ENCODE results near the gene SHFL.

SHFL gene

DNA sequence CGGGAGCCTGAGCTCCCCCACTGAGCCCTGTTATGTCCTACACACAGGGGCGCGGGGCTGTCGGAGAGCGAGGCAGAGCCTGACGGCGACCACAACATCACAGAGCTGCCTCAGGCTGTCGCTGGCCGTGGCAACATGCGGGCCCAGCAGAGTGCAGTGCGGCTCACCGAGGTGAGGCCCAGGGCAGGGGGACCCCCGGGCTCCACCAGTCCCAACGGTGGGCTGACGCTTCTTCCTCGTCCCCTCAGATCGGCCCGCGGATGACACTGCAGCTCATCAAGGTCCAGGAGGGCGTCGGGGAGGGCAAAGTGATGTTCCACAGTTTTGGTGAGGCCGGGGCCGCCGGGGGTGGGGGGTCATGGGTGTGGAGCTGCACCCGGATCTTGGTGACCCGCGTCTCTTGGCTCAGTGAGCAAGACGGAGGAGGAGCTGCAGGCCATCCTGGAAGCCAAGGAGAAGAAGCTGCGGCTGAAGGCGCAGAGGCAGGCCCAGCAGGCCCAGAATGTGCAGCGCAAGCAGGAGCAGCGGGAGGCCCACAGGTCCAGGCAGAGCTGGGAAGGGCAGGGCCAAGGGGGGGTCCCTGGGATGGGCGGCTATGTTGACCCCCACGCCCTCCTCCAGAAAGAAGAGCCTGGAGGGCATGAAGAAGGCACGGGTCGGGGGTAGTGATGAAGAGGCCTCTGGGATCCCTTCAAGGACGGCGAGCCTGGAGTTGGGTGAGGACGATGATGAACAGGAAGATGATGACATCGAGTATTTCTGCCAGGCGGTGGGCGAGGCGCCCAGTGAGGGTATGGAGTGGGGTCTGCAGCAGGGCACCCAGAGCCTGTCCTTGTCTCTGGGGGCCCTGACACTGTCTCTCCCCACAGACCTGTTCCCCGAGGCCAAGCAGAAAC is 24.2 kb downstream of the SHFL start:
- 96% methylated on average over 44 of the region's 44 CpGs for WGBS
- Histone ChIP-seq H4K91ac (ENCODE audit: low read length) (no peak overlapping the region), H3K23ac (ENCODE audit: low read length in 2 of 2) (no peak overlapping the region), H3K4ac (ENCODE audit: low read depth in 1 of 2, low read length in 2 of 2) (no peak overlapping the region), H3K18ac (ENCODE audit: low read depth in 1 of 2, low read length in 2 of 2) (no peak overlapping the region), H3K14ac (ENCODE audit: low read length in 2 of 2) (no peak overlapping the region), H2BK12ac (ENCODE audit: low read length in 2 of 2) (no peak overlapping the region), H2BK15ac (ENCODE audit: low read depth, poor library complexity, severe bottlenecking) (no peak overlapping the region), H3K9ac (ENCODE audit: low read length) (no peak overlapping the region), H3K9me3 (ENCODE audit: control insufficient read depth, low read length) (no peaks in the 10 kb centered on the region), H4K8ac (ENCODE audit: low read length) (no peak overlapping the region), H3K4me2 (ENCODE audit: low read length, poor library complexity, severe bottlenecking) (no peak overlapping the region), H3K4me3 (ENCODE audit: insufficient read depth in 1 of 2, low read depth in 1 of 2, low read length in 2 of 2) (no peak overlapping the region), H2BK5ac (ENCODE audit: low read depth, low read length, poor library complexity, severe bottlenecking) (no peak overlapping the region), H3K4me1 (ENCODE audit: control insufficient read depth, insufficient read depth, low read depth, low read length) (peaks cover 24% of the 10 kb centered on the region), H3K27ac (ENCODE audit: low read length, poor library complexity, severe bottlenecking) (no peak overlapping the region), H2AFZ (ENCODE audit: low read depth, low read length) (no peak overlapping the region), H3K36me3 (ENCODE audit: control insufficient read depth in 1 of 2, insufficient read depth in 2 of 2, low read depth in 1 of 2, low read length in 2 of 2) (peaks cover 58 to 75% of the 10 kb centered on the region in 2 experiments), H2AK5ac (ENCODE audit: low read length, severe bottlenecking) (no peak overlapping the region), H3K79me1 (replicated peaks; ENCODE audit: low read length, poor library complexity, severe bottlenecking) (peaks cover 40% of the 10 kb centered on the region), H3K27me3 (ENCODE audit: control insufficient read depth in 1 of 2, insufficient read depth in 1 of 2, low read length in 2 of 2) (no peaks in the 10 kb centered on the region), H2BK120ac (ENCODE audit: low read depth, low read length) (no peak overlapping the region)
- no peak for DNase-seq

- Histone ChIP-seq H2AFZ (ENCODE audit: low read depth, low read length) (no peak overlapping the region), H3K18ac (ENCODE audit: low read depth in 1 of 2, low read length in 2 of 2) (no peak overlapping the region), H3K4ac (ENCODE audit: low read depth in 1 of 2, low read length in 2 of 2) (no peak overlapping the region), H2AK5ac (ENCODE audit: low read length, severe bottlenecking) (no peak overlapping the region), H2BK15ac (ENCODE audit: low read depth, poor library complexity, severe bottlenecking) (no peak overlapping the region), H4K8ac (ENCODE audit: low read length) (no peak overlapping the region), H3K14ac (ENCODE audit: low read length in 2 of 2) (no peak overlapping the region), H4K91ac (ENCODE audit: low read length) (no peak overlapping the region), H3K4me3 (ENCODE audit: insufficient read depth in 1 of 2, low read depth in 1 of 2, low read length in 2 of 2) (no peak overlapping the region), H2BK5ac (ENCODE audit: low read depth, low read length, poor library complexity, severe bottlenecking) (no peak overlapping the region), H3K23ac (ENCODE audit: low read length in 2 of 2) (no peak overlapping the region), H3K79me1 (replicated peaks; ENCODE audit: low read length, poor library complexity, severe bottlenecking) (peaks cover 46% of the 10 kb centered on the region), H3K27me3 (ENCODE audit: control insufficient read depth in 1 of 2, insufficient read depth in 1 of 2, low read length in 2 of 2) (no peaks in the 10 kb centered on the region), H3K9me3 (ENCODE audit: control insufficient read depth, low read length) (no peaks in the 10 kb centered on the region), H2BK120ac (ENCODE audit: low read depth, low read length) (no peak overlapping the region), H3K9ac (ENCODE audit: low read length) (no peak overlapping the region), H3K27ac (ENCODE audit: low read length, poor library complexity, severe bottlenecking) (no peak overlapping the region), H3K4me1 (ENCODE audit: control insufficient read depth, insufficient read depth, low read depth, low read length) (peaks cover 21% of the 10 kb centered on the region), H3K36me3 (ENCODE audit: control insufficient read depth in 1 of 2, insufficient read depth in 2 of 2, low read depth in 1 of 2, low read length in 2 of 2) (peaks cover 64 to 82% of the 10 kb centered on the region in 2 experiments), H3K4me2 (ENCODE audit: low read length, poor library complexity, severe bottlenecking) (no peak overlapping the region), H2BK12ac (ENCODE audit: low read length in 2 of 2) (no peak overlapping the region)
- DNase-seq = no peak
- WGBS = 95% methylated on average over 19 of the region's 19 CpGs
Observed at GRCh38 chr19:10110972-10111317, 24.8 kb downstream of the SHFL start.

GRCh38 chr19:10111405-10111811 is 25.3 kb downstream of the SHFL start, which contains the start of gene P2RY11:
Gene P2RY11, plus strand, starts transcription at chr19:10111693. Its CDS starts 29 bp downstream, at chr19:10111722.
- Histone ChIP-seq H3K9ac (ENCODE audit: low read length) (no peak within 1 kb of the TSS), H3K4me1 (ENCODE audit: control insufficient read depth, insufficient read depth, low read depth, low read length) (peaks cover 23% of the 10 kb centered on the region), H3K79me1 (replicated peaks; ENCODE audit: low read length, poor library complexity, severe bottlenecking) (peaks cover 50% of the 10 kb centered on the region), H3K18ac (ENCODE audit: low read depth in 1 of 2, low read length in 2 of 2) (no peak within 1 kb of the TSS), H2AK5ac (ENCODE audit: low read length, severe bottlenecking) (no peak within 1 kb of the TSS), H3K4me2 (ENCODE audit: low read length, poor library complexity, severe bottlenecking) (no peak within 1 kb of the TSS), H2BK5ac (ENCODE audit: low read depth, low read length, poor library complexity, severe bottlenecking) (no peak within 1 kb of the TSS), H4K91ac (ENCODE audit: low read length) (no peak within 1 kb of the TSS), H2BK15ac (ENCODE audit: low read depth, poor library complexity, severe bottlenecking) (no peak within 1 kb of the TSS), H3K36me3 (ENCODE audit: control insufficient read depth in 1 of 2, insufficient read depth in 2 of 2, low read depth in 1 of 2, low read length in 2 of 2) (peaks cover 69 to 86% of the 10 kb centered on the region in 2 experiments), H3K14ac (ENCODE audit: low read length in 2 of 2) (no peak within 1 kb of the TSS), H2AFZ (ENCODE audit: low read depth, low read length) (no peak within 1 kb of the TSS), H4K8ac (ENCODE audit: low read length) (peak within 1 kb of the TSS; percentile 40), H3K23ac (ENCODE audit: low read length in 2 of 2) (no peak within 1 kb of the TSS), H3K4me3 (ENCODE audit: insufficient read depth in 1 of 2, low read depth in 1 of 2, low read length in 2 of 2) (no peak within 1 kb of the TSS), H2BK12ac (ENCODE audit: low read length in 2 of 2) (no peak within 1 kb of the TSS), H3K27me3 (ENCODE audit: control insufficient read depth in 1 of 2, insufficient read depth in 1 of 2, low read length in 2 of 2) (no peaks in the 10 kb centered on the region), H3K9me3 (ENCODE audit: control insufficient read depth, low read length) (no peaks in the 10 kb centered on the region), H2BK120ac (ENCODE audit: low read depth, low read length) (no peak within 1 kb of the TSS), H3K27ac (ENCODE audit: low read length, poor library complexity, severe bottlenecking) (no peak within 1 kb of the TSS), H3K4ac (ENCODE audit: low read depth in 1 of 2, low read length in 2 of 2) (no peak within 1 kb of the TSS)
- DNase-seq = no peak
- WGBS = 97% methylated on average over 8 of the region's 8 CpGs

DNA sequence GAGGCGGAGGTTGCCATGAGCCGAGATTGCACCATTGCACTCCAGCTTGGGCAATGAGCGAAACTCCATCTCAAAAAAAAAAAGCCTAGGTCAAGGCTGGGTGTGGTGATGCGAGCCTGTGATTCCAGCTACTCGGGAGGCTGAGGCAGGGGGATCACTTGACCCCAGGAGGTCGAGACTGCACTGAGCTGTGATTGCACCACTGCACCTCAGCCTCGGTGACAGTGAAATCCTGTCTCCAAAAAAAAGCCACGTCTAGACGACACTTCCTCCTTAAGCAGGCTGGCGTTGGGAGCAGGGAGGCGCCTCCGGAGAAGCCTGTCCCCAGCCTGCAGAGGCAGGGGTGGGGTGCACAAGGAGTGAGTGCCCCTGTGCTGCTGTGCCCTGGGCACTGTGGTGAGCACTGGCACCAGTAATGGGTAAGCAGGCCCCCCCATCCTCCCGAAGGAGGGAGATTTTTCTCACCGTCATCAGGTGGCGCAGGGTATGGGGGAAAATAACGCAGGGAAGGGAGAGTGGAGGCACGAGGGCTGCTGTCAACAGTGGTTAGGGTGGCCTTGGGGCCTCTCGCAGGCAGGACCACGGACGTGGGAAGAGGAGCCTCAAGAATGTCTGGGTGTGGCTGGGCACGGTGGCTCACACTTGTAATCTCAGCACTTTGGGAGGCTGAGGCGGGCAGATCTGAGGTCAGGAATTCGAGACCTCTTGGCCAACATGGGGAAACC is 26.1 kb downstream of the SHFL start:
- Histone ChIP-seq H4K91ac (ENCODE audit: low read length) (no peak overlapping the region), H3K4me3 (ENCODE audit: insufficient read depth in 1 of 2, low read depth in 1 of 2, low read length in 2 of 2) (no peak overlapping the region), H3K9ac (ENCODE audit: low read length) (no peak overlapping the region), H3K4me2 (ENCODE audit: low read length, poor library complexity, severe bottlenecking) (no peak overlapping the region), H2BK120ac (ENCODE audit: low read depth, low read length) (no peak overlapping the region), H3K18ac (ENCODE audit: low read depth in 1 of 2, low read length in 2 of 2) (no peak overlapping the region), H3K4me1 (ENCODE audit: control insufficient read depth, insufficient read depth, low read depth, low read length) (peaks cover 20% of the 10 kb centered on the region), H3K14ac (ENCODE audit: low read length in 2 of 2) (no peak overlapping the region), H3K36me3 (ENCODE audit: control insufficient read depth in 1 of 2, insufficient read depth in 2 of 2, low read depth in 1 of 2, low read length in 2 of 2) (peaks cover 75 to 94% of the 10 kb centered on the region in 2 experiments), H4K8ac (ENCODE audit: low read length) (peak overlapping the region; percentile 40), H3K9me3 (ENCODE audit: control insufficient read depth, low read length) (no peaks in the 10 kb centered on the region), H3K79me1 (replicated peaks; ENCODE audit: low read length, poor library complexity, severe bottlenecking) (peaks cover 56% of the 10 kb centered on the region), H3K4ac (ENCODE audit: low read depth in 1 of 2, low read length in 2 of 2) (no peak overlapping the region), H2AK5ac (ENCODE audit: low read length, severe bottlenecking) (no peak overlapping the region), H2BK5ac (ENCODE audit: low read depth, low read length, poor library complexity, severe bottlenecking) (no peak overlapping the region), H2AFZ (ENCODE audit: low read depth, low read length) (no peak overlapping the region), H3K23ac (ENCODE audit: low read length in 2 of 2) (no peak overlapping the region), H2BK12ac (ENCODE audit: low read length in 2 of 2) (no peak overlapping the region), H3K27me3 (ENCODE audit: control insufficient read depth in 1 of 2, insufficient read depth in 1 of 2, low read length in 2 of 2) (no peaks in the 10 kb centered on the region), H2BK15ac (ENCODE audit: low read depth, poor library complexity, severe bottlenecking) (no peak overlapping the region), H3K27ac (ENCODE audit: low read length, poor library complexity, severe bottlenecking) (no peak overlapping the region)
- 72% methylated on average over 22 of the region's 23 CpGs for WGBS
- peak; percentile 25 for DNase-seq
